Stimulated activated effector memory CD8-positive, alpha-beta T cell treated with anti-CD3 and anti-CD28 coated beads, Interleukin-12 subunit alpha, Interleukin-12 subunit beta, amount 100 ng/mL, for 72 hours (primary cell): ENCODE measurements around the gene OPN3.

Experiments used
- ATAC-seq: fragments of 150-1000 bp; cut with Tn5 transposase; 2 replicates; pipeline ENCODE4 v1.10.0; 2021
- DNase-seq, 2 donors: peaks; one replicate each; pipeline ENCODE4 v3.0.0; 2021 to 2022; ENCODE audit warnings: low spot score in 2 of 2
- H3K27ac Mint-ChIP-seq: one replicate; pipeline ENCODE4 v1.8.0; 2022; ENCODE audit warnings: mild to moderate bottlenecking, mixed read lengths
- H3K36me3 Mint-ChIP-seq: one replicate; pipeline ENCODE4 v1.8.0; 2022; ENCODE audit warnings: mild to moderate bottlenecking, mixed read lengths
- H3K4me1 Mint-ChIP-seq: one replicate; pipeline ENCODE4 v1.8.0; 2022; ENCODE audit warnings: mixed read lengths
- H3K4me3 Mint-ChIP-seq: one replicate; pipeline ENCODE4 v1.8.0; 2022; ENCODE audit warnings: mild to moderate bottlenecking, mixed read lengths
- H3K9me3 Mint-ChIP-seq: one replicate; pipeline ENCODE4 v1.8.0; 2022; ENCODE audit warnings: mixed read lengths

OPN3 gene

DNA sequence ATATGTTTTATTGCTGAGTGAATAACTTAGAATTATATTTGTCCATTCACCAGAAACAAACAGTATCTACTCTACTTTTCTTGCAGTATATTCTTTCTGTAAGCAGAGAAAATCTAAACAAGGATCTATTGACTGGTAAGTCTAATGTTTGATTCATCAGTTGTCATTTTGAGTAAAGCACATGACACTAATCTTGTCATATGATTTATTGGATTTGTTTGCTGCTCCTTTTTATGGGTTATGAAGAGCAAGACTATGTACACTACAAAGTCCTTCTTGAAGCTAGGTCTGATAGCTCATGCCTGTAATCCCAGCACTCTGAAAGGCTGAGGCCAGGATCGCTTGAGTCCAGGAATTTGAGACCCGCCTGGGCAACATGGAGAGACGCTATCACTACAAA, 84.6 kb downstream of the OPN3 start:
- H3K4me1 Mint-ChIP-seq, result peaks cover 13% of the 10 kb centered on the region
- H3K36me3 Mint-ChIP-seq, result no peaks in the 10 kb centered on the region
- DNase-seq (no peak), ATAC-seq (no peak)
- H3K9me3 Mint-ChIP-seq, result no peaks in the 10 kb centered on the region
- no peak overlapping the region for H3K27ac Mint-ChIP-seq
- H3K4me3 Mint-ChIP-seq, result no peak overlapping the region

DNA sequence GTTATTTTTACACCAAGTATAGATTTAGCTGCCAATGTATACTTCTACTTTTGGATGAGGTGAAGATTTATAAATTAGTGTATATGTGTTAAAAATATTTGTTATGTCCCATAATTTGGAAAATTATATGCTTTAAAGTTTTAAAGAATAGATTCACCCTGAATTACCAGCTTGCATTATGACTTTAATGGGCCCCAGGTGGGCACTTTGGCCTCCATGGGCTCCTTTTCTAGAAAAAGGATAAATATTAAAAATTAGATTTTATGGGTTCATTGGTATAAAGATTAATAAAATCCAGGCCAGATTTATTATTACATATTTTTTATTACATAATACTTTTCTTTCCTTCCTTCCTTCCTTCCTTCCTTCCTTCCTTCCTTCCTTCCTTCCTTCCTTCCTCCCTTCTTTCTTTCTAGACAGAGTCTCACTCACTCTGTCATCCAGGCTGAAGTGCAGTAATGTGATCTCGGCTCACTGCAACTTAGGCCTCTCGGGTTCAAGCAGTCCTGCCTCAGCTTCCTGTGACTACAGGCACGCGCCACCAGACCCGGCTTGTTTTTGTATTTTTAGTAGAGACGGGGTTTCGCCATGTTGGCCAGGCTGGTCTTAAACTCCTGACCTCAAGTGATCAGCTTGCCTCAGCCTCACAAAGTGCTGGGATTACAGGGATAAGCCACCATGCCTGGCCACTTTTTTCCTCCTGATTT, 86.1 kb downstream of the OPN3 start:
- peaks cover 13% of the 10 kb centered on the region for H3K4me1 Mint-ChIP-seq
- no peaks in the 10 kb centered on the region for H3K36me3 Mint-ChIP-seq
- H3K9me3 Mint-ChIP-seq, result no peaks in the 10 kb centered on the region
- DNase-seq, result no peak
- H3K27ac Mint-ChIP-seq, result no peak overlapping the region
- no peak for ATAC-seq
- no peak overlapping the region for H3K4me3 Mint-ChIP-seq

DNA sequence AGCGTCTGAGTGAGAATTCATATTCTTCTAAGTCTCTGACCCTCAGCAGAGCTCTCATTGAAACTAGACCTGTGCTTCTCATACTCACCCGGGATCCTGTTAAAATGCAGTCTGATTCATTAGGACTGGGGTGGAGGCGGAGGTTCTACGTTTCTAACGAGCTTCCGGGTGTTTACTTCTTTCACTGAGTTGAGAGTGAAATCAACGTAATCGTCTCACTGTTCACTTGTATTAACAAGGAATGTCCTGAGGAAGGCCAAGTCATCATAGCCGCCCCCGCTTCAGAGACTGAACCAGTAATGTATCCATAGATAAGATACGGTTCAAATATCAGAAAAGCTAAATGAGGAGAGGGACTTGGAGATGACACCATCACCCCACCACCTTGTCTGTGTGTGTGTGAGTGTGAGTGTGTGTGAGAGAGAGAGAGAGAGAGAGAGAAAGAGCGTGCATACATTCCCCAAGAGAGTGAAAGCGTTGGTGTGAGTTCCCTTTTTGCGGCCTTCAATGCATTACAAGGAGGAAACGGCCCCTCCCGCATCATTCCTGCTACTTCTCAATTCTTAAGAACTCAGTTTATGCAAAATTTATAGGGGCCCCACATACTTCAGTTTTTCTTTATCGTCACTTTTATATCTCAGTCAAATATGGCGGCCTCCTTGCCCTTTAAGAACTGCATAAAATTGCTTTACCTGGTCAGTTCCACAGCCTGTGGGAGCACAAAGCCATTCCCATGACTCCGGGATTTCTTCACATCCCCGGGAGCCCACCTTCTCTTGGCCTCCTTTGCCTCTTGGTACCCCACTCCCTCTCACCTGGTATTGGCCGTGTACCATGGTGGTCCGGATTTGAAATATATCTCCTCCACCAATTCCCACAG, 88.2 kb downstream of the OPN3 start:
- Mint-ChIP-seq H3K4me3 (peak overlapping the region; percentile 38), H3K27ac (peak overlapping the region; percentile 75), H3K9me3 (no peaks in the 10 kb centered on the region), H3K4me1 (peaks cover 13% of the 10 kb centered on the region), H3K36me3 (no peaks in the 10 kb centered on the region)
- ATAC-seq (peak; percentile 92), DNase-seq (peak in 1 of 2 donors; percentile 53)

DNA sequence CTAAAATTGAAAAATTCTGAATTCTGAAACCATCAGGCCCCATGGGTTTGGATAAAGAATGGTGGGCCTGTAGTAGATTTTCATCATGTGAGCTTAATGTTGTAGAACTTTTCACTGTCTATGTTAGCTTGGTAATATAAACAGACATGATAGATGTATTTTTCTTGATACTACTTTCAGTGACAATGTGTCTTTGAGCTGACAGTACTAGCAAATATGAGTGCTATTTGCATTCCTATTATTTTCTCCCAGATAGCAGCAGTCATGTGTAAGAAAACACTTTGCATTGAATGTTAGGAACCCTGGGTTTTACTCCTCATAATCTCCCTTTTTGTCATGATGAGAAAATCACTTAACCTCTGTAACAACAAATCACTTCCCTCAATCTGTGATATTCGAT, 89.9 kb downstream of the OPN3 start:
- Mint-ChIP-seq H3K4me1 (peaks cover 13% of the 10 kb centered on the region), H3K9me3 (no peaks in the 10 kb centered on the region), H3K36me3 (no peaks in the 10 kb centered on the region), H3K27ac (no peak overlapping the region), H3K4me3 (no peak overlapping the region)
- DNase-seq (no peak), ATAC-seq (no peak)

DNA sequence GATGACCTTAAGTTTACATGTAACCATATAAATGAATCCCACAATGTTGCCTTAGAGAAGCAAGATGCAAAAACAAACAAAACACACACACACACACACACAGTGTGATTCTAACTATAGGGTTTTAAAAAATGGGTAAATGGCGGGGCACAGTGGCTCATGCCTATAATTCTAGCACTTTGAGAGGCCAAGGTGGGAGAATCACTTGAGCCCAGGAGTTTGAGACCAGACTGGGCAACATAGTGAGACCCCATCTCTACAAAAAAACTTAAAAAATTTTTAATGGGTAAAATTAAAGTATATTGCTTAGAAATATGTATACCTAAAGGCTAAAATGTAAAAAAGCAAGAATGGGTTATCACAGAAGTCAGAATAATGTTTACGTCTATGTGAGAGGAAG, 92.2 kb downstream of the OPN3 start:
- Mint-ChIP-seq H3K4me1 (peaks cover 13% of the 10 kb centered on the region), H3K27ac (no peak overlapping the region), H3K9me3 (no peaks in the 10 kb centered on the region), H3K36me3 (no peaks in the 10 kb centered on the region), H3K4me3 (no peak overlapping the region)
- no peak for DNase-seq
- no peak for ATAC-seq
